Loucy (cell line): ENCODE data around the gene ARMC8.

ENCODE experiments used
- EZH2phosphoT487 ChIP-seq: fragments of 200-600 bp; IDR thresholded peaks from 2 replicates; pipeline ENCODE4 v1.6.1; 2018; ENCODE audit warnings: antibody characterized with exemption, mild to moderate bottlenecking, moderate library complexity, borderline replicate concordance
- TF ChIP-seq, protein P1 (sequence below): fragments of 200-600 bp; sonication (generic); conservative IDR thresholded peaks from 2 replicates; pipeline ENCODE4 v1.5.1; 2014; ENCODE audit warnings: mild to moderate bottlenecking, antibody characterized with exemption, low read length

DNA sequence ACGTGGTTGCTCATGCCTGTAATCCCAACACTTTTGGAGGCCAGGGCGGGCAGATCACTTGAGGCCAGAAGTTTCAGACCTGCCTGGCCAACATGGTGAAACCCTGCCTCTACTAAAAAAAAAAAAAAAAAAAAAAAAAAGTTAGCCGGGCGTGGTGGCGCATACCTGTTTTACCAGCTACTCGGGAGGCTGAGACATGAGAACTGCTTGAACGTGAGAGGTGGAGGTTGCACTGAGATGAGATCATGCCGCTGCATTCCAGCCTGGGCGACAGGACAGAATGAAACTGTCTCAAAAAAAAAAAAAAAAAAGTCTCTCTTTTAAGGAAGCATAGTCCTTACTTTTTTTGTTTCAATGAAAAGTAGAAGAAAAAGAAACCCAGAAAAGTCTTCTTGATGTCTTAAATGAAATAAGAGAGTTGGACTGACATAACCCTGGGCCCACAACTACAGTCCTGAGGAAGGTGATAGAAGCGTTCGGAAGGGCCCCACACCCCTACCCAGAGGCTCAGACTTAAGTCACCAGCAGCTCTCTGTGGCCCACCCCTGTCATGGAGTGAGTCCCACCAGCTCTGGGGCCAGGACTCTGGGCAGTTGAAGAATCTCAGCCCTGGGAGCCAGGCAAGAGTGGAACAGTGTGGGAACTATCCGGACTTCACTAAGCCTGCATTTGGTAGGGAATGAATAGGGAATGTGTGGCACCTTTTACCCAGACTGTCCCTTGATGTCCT, 139.9 kb downstream of the ARMC8 start:
- TF ChIP-seq, protein P1, sequence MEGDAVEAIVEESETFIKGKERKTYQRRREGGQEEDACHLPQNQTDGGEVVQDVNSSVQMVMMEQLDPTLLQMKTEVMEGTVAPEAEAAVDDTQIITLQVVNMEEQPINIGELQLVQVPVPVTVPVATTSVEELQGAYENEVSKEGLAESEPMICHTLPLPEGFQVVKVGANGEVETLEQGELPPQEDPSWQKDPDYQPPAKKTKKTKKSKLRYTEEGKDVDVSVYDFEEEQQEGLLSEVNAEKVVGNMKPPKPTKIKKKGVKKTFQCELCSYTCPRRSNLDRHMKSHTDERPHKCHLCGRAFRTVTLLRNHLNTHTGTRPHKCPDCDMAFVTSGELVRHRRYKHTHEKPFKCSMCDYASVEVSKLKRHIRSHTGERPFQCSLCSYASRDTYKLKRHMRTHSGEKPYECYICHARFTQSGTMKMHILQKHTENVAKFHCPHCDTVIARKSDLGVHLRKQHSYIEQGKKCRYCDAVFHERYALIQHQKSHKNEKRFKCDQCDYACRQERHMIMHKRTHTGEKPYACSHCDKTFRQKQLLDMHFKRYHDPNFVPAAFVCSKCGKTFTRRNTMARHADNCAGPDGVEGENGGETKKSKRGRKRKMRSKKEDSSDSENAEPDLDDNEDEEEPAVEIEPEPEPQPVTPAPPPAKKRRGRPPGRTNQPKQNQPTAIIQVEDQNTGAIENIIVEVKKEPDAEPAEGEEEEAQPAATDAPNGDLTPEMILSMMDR: no peak
- no peak for TF ChIP-seq EZH2phosphoT487
